Keratinocyte (primary cell): ENCODE data around the gene RHOC. TPM values are rescaled to one million over a fixed set of nuclear protein-coding genes. Genes with fewer than 3 reads are reported as not detected.

Experiments
- DNase-seq: peaks from one replicate; pipeline ENCODE4 v3.0.0-alpha.2; 2011; ENCODE audit warnings: low read depth, missing footprints, low spot score
- FAIRE-seq: peaks from 2 replicates; lab custom pipeline; 2011; peaks lifted over from hg19 to GRCh38; lab: Jason Lieb, UNC
- H2AFZ ChIP-seq: 2 replicates; pipeline ENCODE4 v1.6.0; 2012; ENCODE audit warnings: low read length, control low read depth, inconsistent platforms; ENCODE audit not compliant: control insufficient read depth
- H3K27ac ChIP-seq: 2 replicates; pipeline ENCODE4 v1.5.1; 2011; ENCODE audit warnings: low read length; ENCODE audit not compliant: control insufficient read depth, insufficient read depth
- H3K27me3 ChIP-seq: 3 replicates; pipeline ENCODE4 v1.6.0; 2011; ENCODE audit warnings: low read length; ENCODE audit not compliant: control insufficient read depth, insufficient read depth; ENCODE audit errors: extremely low read depth
- H3K36me3 ChIP-seq, 2 experiments: 2 replicates in 1 of 2; 3 replicates in 1 of 2; pipeline ENCODE4 v1.5.1; 2011; ENCODE audit warnings: low read length in 2 of 2, mild to moderate bottlenecking in 1 of 2; ENCODE audit not compliant: control insufficient read depth in 2 of 2, insufficient read depth in 2 of 2; ENCODE audit errors: extremely low read depth in 1 of 2
- H3K4me1 ChIP-seq: 3 replicates; pipeline ENCODE4 v1.5.1; 2011; ENCODE audit warnings: low read length; ENCODE audit not compliant: control insufficient read depth, insufficient read depth; ENCODE audit errors: extremely low read depth
- H3K4me2 ChIP-seq: 3 replicates; pipeline ENCODE4 v1.6.0; 2011; ENCODE audit warnings: low read depth, low read length; ENCODE audit not compliant: control insufficient read depth, insufficient read depth; ENCODE audit errors: extremely low read depth
- H3K4me3 ChIP-seq, 3 experiments: fragments of 200-600 bp in 1 of 3; sonication (generic) in 1 of 3; 2 replicates in 2 of 3; 3 replicates in 1 of 3; pipeline ENCODE4 v1.5.1; 2011 to 2016; ENCODE audit warnings: low read length in 3 of 3, mild to moderate bottlenecking in 3 of 3, control low read depth in 2 of 3, inconsistent platforms in 1 of 3, low read depth in 1 of 3, mixed read lengths in 1 of 3, mixed run types in 1 of 3, moderate library complexity in 1 of 3; ENCODE audit not compliant: control insufficient read depth in 2 of 3, insufficient read depth in 2 of 3; ENCODE audit errors: extremely low read depth in 1 of 3
- H3K79me2 ChIP-seq: 2 replicates; pipeline ENCODE4 v1.6.0; 2012; ENCODE audit warnings: low read length; ENCODE audit not compliant: control insufficient read depth, insufficient read depth
- H3K9ac ChIP-seq: 3 replicates; pipeline ENCODE4 v1.6.0; 2011; ENCODE audit warnings: low read length; ENCODE audit not compliant: control insufficient read depth, insufficient read depth; ENCODE audit errors: extremely low read depth
- H3K9me1 ChIP-seq: 3 replicates; pipeline ENCODE4 v1.6.0; 2011; ENCODE audit warnings: low read length; ENCODE audit not compliant: control insufficient read depth, insufficient read depth; ENCODE audit errors: extremely low read depth
- H3K9me3 ChIP-seq: 2 replicates; pipeline ENCODE4 v1.5.1; 2012; ENCODE audit warnings: low read depth, low read length; ENCODE audit not compliant: control insufficient read depth
- H4K20me1 ChIP-seq: 3 replicates; pipeline ENCODE4 v1.6.0; 2011; ENCODE audit warnings: low read length; ENCODE audit not compliant: control insufficient read depth, insufficient read depth; ENCODE audit errors: extremely low read depth
- CTCF ChIP-seq, 3 experiments: IDR thresholded peaks in 1 of 3; conservative IDR thresholded peaks in 1 of 3; optimal IDR thresholded peaks in 1 of 3; 2 replicates in 2 of 3; 3 replicates in 1 of 3; pipeline versions ENCODE3 to v1.5.1; 2011; ENCODE audit warnings: low read length in 3 of 3, mild to moderate bottlenecking in 3 of 3, moderate library complexity in 2 of 3, control low read depth in 1 of 3, inconsistent platforms in 1 of 3; ENCODE audit not compliant: insufficient read depth in 2 of 3; ENCODE audit errors: extremely low read depth in 1 of 3
- EZH2 ChIP-seq: IDR thresholded peaks from one replicate; pipeline ENCODE4 v1.6.1; 2012; ENCODE audit warnings: inconsistent platforms, mild to moderate bottlenecking, low read length, moderate library complexity
- dilution Hi-C: fragments of 300-500 bp; cut with MboI; formaldehyde crosslinking; loops from one replicate; pipeline ENCODE4 v1.7.0; 2020; ENCODE audit warnings: low sequenced_read_pairs; ENCODE audit not compliant: extremely low pct_ligation_motif_present
- polyA plus RNA-seq, 5 experiments: library from polyadenylated mRNA; depleted of rRNA in 3 of 5; stranded (reverse) in 3 of 5; stranded (forward) in 1 of 5; unstranded in 1 of 5; fragments of >200 nt; gene quantifications; 1 replicate in 1 of 5; 2 replicates in 3 of 5; 3 replicates in 1 of 5; pipeline versions ENCODE4 v1.2.1 to v1.2.3, GENCODE V29; 2011 to 2012; ENCODE audit warnings: missing spikeins in 2 of 5, low read depth in 1 of 5, low replicate concordance in 1 of 5

Gene RHOC
- polyA plus RNA-seq, 1 donor (not counting 4 experiments of a cell fraction or from before 2014, with no cell fraction given): 639 TPM

GRCh38 chr1:112687361-112687760 is 19.6 kb downstream of the RHOC start:
- Histone ChIP-seq H3K79me2 (peaks cover 4% of the 10 kb centered on the region), H3K27me3 (no peaks in the 10 kb centered on the region), H3K27ac (peak overlapping the region; percentile 75), H3K4me3 (no peak overlapping the region), H4K20me1 (no peaks in the 10 kb centered on the region), H2AFZ (no peak overlapping the region), H3K9me1 (no peaks in the 10 kb centered on the region), H3K36me3 (peaks cover 5 to 16% of the 10 kb centered on the region in 2 experiments), H3K4me1 (peaks cover 25% of the 10 kb centered on the region), H3K9me3 (no peaks in the 10 kb centered on the region), H3K4me2 (peak overlapping the region; percentile 66), H3K9ac (peak overlapping the region; percentile 29)
- DNase-seq: peak; percentile 97
- dilution Hi-C loops: no loop called here
- peak; percentile 93 for FAIRE-seq
- TF ChIP-seq CTCF (optimal IDR thresholded peaks at IDR 0.05 in 1 of 3, IDR thresholded peaks at IDR 0.05 in 1 of 3, conservative IDR thresholded peaks at IDR 0.05 in 1 of 3; ENCODE audit: extremely low read depth in 1 of 3, insufficient read depth in 2 of 3, low read length in 3 of 3) (no peak), EZH2 (no peak)

GRCh38 chr1:112686835-112687234 is 20.1 kb downstream of the RHOC start:
- DNase-seq: no peak
- Histone ChIP-seq H3K9ac (no peak overlapping the region), H2AFZ (no peak overlapping the region), H3K27ac (peak overlapping the region; percentile 75), H4K20me1 (no peaks in the 10 kb centered on the region), H3K79me2 (peaks cover 6% of the 10 kb centered on the region), H3K4me3 (no peak overlapping the region), H3K9me3 (no peaks in the 10 kb centered on the region), H3K9me1 (no peaks in the 10 kb centered on the region), H3K4me2 (peak overlapping the region; percentile 66), H3K27me3 (no peaks in the 10 kb centered on the region), H3K4me1 (peaks cover 25% of the 10 kb centered on the region), H3K36me3 (peaks cover 4 to 13% of the 10 kb centered on the region in 2 experiments)
- dilution Hi-C loops: no loop called here
- no peak for FAIRE-seq
- no peak for TF ChIP-seq CTCF (optimal IDR thresholded peaks at IDR 0.05 in 1 of 3, IDR thresholded peaks at IDR 0.05 in 1 of 3, conservative IDR thresholded peaks at IDR 0.05 in 1 of 3; ENCODE audit: extremely low read depth in 1 of 3, insufficient read depth in 2 of 3, low read length in 3 of 3)
- TF ChIP-seq EZH2: no peak
